ENCODE data around the gene PRKCD.
A peak's percentile ranks its signal among the peaks of the same experiment; 100 is the strongest.

Gene PRKCD

GRCh38 chr3:53231532-53232511, 70.8 kb downstream of the PRKCD start:
- H3K4me3 Mint-ChIP-seq, result no peak overlapping the region
- H3K4me1 Mint-ChIP-seq, result peaks cover 12% of the 10 kb centered on the region
- ATAC-seq (no peak), DNase-seq (no peak)
- H3K27me3 Mint-ChIP-seq, result no peaks in the 10 kb centered on the region
- peak overlapping the region; percentile 13 to 77 for H3K27ac Mint-ChIP-seq
- H3K9me3 Mint-ChIP-seq, result no peaks in the 10 kb centered on the region

- no peaks in the 10 kb centered on the region for H3K9me3 Mint-ChIP-seq
- H3K27me3 Mint-ChIP-seq, result no peaks in the 10 kb centered on the region
- peaks cover 14% of the 10 kb centered on the region for H3K4me1 Mint-ChIP-seq
- peak overlapping the region; percentile 37 to 64 for H3K27ac Mint-ChIP-seq
- ATAC-seq (no peak), DNase-seq (no peak)
- no peak overlapping the region for H3K4me3 Mint-ChIP-seq
Observed at GRCh38 chr3:53232641-53233377, 71.8 kb downstream of the PRKCD start.

DNA sequence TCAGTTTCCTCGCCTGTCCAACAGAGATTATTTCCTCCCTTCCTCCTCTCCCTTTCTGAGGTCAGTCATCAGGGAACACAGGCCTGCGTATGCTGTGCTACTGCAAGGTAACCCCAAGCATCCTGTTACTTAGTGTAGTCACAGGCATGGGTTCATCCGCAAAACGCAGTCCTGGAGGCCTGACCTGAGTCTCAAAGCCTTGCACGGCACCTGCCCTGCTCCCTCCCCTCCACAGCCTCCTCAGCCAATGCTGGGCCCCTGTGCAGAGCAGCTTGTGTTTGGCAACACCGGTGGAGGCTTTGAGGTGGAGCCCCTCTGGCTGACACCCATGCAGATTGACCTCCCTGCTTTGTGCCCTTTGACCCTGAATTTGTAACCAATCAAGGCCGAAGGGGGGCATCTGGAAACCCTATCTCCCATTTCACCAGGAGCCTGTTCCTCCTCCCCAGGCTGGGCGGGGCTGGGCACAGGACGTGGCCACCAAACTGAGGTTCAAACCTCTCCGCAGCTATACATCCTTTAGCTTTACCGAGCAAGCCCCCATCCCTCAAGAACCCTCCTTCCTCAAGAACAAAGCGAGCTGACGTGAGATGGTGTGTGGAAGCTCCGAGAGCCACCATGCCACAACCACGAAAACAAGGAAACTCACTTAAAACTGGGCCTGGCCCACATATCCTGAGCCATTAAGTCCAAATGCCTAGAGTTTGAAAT, 73.3 kb downstream of the PRKCD start:
- DNase-seq (no peak), ATAC-seq (no peak)
- Mint-ChIP-seq H3K4me1 (peaks cover 23% of the 10 kb centered on the region), H3K27ac (peak overlapping the region in 1 of 2 donors; percentile 72), H3K9me3 (no peaks in the 10 kb centered on the region), H3K27me3 (no peaks in the 10 kb centered on the region), H3K4me3 (no peak overlapping the region)

GRCh38 chr3:53234841-53235232, 73.8 kb downstream of the PRKCD start:
- H3K4me1 Mint-ChIP-seq, result peaks cover 26% of the 10 kb centered on the region
- no peak for ATAC-seq

DNA sequence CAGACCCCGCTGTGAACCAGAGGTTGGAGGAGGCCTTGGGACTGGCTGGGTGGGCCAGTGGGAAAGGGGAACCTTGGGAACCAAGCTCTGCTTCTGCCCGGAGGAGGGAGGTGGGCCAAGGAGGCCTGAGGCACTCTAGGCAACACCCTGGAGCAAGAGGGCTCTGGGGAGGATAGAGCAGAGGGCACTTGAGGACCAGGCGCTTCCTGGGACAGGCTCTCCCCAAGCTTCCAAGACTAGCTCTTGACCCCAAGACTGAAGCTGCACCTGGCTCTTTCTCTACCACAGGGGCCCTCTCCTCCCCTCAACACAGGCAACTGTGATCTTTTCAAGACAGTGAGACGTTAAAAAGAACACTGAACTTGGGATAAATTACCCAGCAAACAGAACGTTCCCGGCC, 74.5 kb downstream of the PRKCD start:
- Mint-ChIP-seq H3K4me3 (no peak overlapping the region), H3K27ac (peak overlapping the region; percentile 10 to 88), H3K4me1 (peaks cover 27% of the 10 kb centered on the region), H3K9me3 (no peaks in the 10 kb centered on the region), H3K27me3 (no peaks in the 10 kb centered on the region)
- no peak for ATAC-seq
- no peak for DNase-seq

More at GRCh38 chr3:53234841-53235232, 73.8 kb downstream of the PRKCD start:
- DNase-seq, result no peak
- Mint-ChIP-seq H3K4me3 (no peak overlapping the region), H3K27ac (no peak overlapping the region), H3K9me3 (no peaks in the 10 kb centered on the region), H3K27me3 (no peaks in the 10 kb centered on the region)

GRCh38 chr3:53236112-53236841, 75.3 kb downstream of the PRKCD start:
- Mint-ChIP-seq H3K27ac (peak overlapping the region; percentile 77 to 83), H3K4me3 (no peak overlapping the region), H3K9me3 (no peaks in the 10 kb centered on the region), H3K4me1 (peaks cover 27% of the 10 kb centered on the region), H3K27me3 (no peaks in the 10 kb centered on the region)
- DNase-seq (no peak), ATAC-seq (peak; percentile 27)

- no peak for ATAC-seq
Observed at GRCh38 chr3:53238051-53238850, 77.2 kb downstream of the PRKCD start.

GRCh38 chr3:53238886-53239285, 77.9 kb downstream of the PRKCD start:
- no peak overlapping the region for H3K4me3 Mint-ChIP-seq
- H3K9me3 Mint-ChIP-seq, result no peaks in the 10 kb centered on the region
- H3K27me3 Mint-ChIP-seq, result no peaks in the 10 kb centered on the region
- ATAC-seq (no peak), DNase-seq (no peak)
- peaks cover 32% of the 10 kb centered on the region for H3K4me1 Mint-ChIP-seq
- peak overlapping the region in 1 of 2 donors; percentile 88 for H3K27ac Mint-ChIP-seq

More at GRCh38 chr3:53238051-53238850, 77.2 kb downstream of the PRKCD start:
- H3K27ac Mint-ChIP-seq, result peak overlapping the region; percentile 34 to 88
- no peak for DNase-seq
- peaks cover 27% of the 10 kb centered on the region for H3K4me1 Mint-ChIP-seq
- H3K9me3 Mint-ChIP-seq, result no peaks in the 10 kb centered on the region
- no peak overlapping the region for H3K4me3 Mint-ChIP-seq
- no peaks in the 10 kb centered on the region for H3K27me3 Mint-ChIP-seq

GRCh38 chr3:53239800-53240199, 78.8 kb downstream of the PRKCD start:
- Mint-ChIP-seq H3K27ac (peak overlapping the region in 1 of 2 donors; percentile 38), H3K9me3 (no peaks in the 10 kb centered on the region), H3K4me3 (no peak overlapping the region), H3K4me1 (peaks cover 37% of the 10 kb centered on the region), H3K27me3 (no peaks in the 10 kb centered on the region)
- DNase-seq (no peak), ATAC-seq (no peak)

GRCh38 chr3:53240989-53241972, 80.3 kb downstream of the PRKCD start:
- Mint-ChIP-seq H3K4me1 (peaks cover 41% of the 10 kb centered on the region), H3K4me3 (no peak overlapping the region), H3K9me3 (no peaks in the 10 kb centered on the region), H3K27ac (peak overlapping the region in 1 of 2 donors; percentile 90), H3K27me3 (no peaks in the 10 kb centered on the region)
- no peak for ATAC-seq
- no peak for DNase-seq

DNA sequence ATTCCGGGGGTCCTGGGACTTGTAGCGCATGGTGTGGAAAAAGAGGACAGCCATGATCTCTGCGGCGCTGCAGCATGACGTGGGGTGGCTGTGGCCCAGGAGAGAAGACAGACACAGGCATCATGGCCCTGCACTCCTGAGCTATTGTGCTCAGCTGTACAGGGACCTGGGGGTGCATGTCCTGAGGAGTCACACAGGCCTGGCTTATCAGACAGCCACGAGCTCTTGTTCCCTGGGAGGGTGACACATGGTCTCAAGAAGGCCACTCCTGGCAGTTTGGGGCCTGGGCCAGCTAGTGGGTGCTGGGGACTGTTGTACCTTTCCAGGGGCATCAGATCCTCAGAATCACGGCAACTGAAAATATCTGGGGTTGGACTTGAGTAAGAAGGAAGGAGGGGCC, 81.1 kb downstream of the PRKCD start:
- Mint-ChIP-seq H3K27me3 (no peaks in the 10 kb centered on the region), H3K4me1 (peaks cover 39% of the 10 kb centered on the region), H3K9me3 (no peaks in the 10 kb centered on the region), H3K27ac (no peak overlapping the region), H3K4me3 (no peak overlapping the region)
- DNase-seq (no peak), ATAC-seq (no peak)
